ENCODE results near the gene GDF7.

GRCh38 chr2:20677301-20678085 is 10.5 kb downstream of the GDF7 start:
- TF ChIP-seq CTCF (IDR thresholded peaks at IDR 0.05; ENCODE audit: poor library complexity) (no peak), EZH2 (IDR thresholded peaks at IDR 0.05; ENCODE audit: borderline replicate concordance) (no peak), EZH2phosphoT487 (IDR thresholded peaks at IDR 0.05; ENCODE audit: low read depth, severe bottlenecking, unreplicated experiment) (no peak)

Data from hepatocyte (in vitro differentiated cells).